Measurements from ENCODE around the gene KHK.

Gene KHK

GRCh38 chr2:27060323-27060722 lies 26.2 kb upstream of the KHK start:
- no peak for DNase-seq

DNA sequence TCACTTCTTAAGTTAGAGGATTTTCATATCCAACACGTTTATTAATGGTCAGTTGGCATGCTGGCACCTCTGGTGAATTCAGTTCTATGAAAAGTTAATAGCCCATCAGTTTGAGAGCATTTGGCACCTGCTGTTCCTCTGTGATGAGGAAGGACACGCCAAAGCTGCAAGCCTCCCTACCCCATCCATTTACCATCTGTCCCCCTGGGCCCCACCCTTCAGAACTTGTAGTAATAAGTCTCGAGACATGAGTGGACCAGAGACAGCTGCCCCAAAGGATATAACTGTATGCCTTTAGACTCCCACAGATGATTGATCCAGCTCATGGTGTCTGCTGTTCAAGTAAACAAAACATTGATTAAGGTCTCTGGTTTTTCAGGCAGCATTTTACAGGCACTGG lies 21.4 kb upstream of the KHK start:
- DNase-seq: no peak

GRCh38 chr2:27067385-27067784 lies 19.2 kb upstream of the KHK start:
- no peak for DNase-seq

DNA sequence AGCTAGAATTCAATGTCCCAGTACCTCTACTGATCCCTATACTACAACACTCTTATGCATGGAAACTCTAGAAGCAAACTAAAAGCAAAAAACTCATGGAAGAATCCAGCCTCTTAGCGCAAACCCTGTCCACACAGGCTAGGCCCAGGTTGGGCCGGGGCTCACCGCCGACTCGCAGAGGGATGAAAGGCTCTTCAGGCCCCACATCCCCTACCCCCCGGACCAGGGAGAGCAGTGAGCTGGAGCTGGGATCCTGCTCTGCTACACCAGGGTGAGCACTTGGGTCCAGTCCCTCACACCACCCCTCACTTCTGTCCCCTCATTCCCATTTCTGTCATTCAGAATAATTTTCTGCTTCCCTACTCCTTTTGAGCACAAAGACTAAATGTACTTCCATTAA lies 17.1 kb upstream of the KHK start:
- no peak for DNase-seq

GRCh38 chr2:27069961-27070618 lies 16.5 kb upstream of the KHK start:
- DNase-seq: no peak

- DNase-seq: no peak
Observed at GRCh38 chr2:27070653-27071276, 15.8 kb upstream of the KHK start.

- DNase-seq: peak; percentile 95
Observed at GRCh38 chr2:27071277-27071989, 15.1 kb upstream of the KHK start, which contains the start of gene OST4. TSS of gene OST4 (minus strand) at chr2:27071654.

GRCh38 chr2:27071990-27072830 lies 14.4 kb upstream of the KHK start:
- DNase-seq: peak; percentile 17

DNA sequence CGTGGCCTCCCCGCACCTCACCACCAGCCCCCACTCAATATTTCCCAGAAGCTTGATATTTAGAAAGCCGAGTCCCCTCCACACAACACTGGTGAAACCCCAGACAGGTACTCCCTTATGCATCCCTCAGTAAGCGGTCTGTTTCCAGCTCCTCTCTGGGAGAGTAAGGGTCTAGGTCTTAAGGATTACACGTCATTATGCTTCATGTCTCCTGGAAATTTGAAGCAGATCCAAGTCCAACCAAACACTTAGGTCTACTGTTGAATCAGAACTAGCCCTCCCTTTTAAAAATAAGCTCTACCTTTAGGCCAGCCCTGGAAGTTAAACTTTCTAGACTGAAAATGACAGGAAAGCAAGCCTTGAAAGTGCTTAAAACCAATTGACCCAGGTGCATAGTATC lies 13.7 kb upstream of the KHK start:
- DNase-seq: no peak

DNA sequence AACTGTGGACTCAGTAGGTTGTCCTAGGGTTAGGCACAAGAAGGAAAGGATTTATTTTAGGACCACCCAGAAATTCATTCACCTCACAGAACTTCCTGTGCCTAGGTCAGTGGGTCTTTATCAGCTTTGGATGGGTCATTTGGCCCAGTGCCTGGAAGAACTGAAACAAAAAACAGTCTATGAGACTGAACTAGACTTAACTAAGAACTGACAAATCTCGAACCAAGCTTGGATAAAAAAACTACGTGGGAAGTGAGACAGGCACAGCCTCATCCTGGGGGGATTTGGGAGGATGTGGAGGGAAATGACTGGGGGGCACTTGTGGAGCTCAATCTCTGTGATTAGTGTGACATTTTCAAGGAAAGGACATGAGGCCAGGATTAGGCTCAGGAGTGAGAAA lies 12.8 kb upstream of the KHK start:
- DNase-seq: no peak

- DNase-seq: peak; percentile 65
Observed at GRCh38 chr2:27074738-27075565, 11.6 kb upstream of the KHK start.

DNA sequence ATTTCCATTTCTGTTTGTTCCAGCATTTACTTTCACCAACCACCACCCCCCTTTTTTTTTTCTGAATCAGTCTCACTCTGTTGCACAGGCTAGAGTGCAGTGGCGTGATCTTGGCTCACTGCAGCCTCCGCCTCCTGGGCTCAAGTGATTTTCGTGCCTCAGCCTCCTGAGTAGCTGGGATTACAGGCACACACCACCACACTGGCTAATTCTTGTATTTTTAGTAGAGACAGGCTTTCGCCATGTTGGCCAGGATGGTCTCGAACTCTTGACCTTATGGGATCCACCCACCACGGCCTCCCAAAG lies 11.1 kb upstream of the KHK start:
- peak; percentile 22 for DNase-seq

DNA sequence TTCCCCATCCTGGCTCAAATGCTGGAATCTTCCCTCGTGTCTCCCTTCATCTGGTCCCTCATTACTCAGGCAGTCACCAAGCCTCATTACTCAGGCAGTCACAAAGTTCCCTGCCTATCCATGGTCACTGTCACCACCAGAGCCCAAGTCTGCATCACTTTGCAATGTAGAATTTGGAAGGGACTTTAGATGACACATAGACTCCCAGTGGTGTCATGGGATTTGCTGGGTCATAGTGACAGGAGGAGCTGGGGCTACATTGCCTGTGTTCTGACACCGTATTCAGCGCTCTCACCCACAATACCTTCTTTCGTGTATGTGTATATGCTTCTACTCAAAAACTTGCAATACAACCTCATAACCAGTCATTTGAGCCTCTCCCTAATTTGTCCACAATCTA lies 10.2 kb upstream of the KHK start:
- DNase-seq: peak; percentile 57

- DNase-seq: no peak
Observed at GRCh38 chr2:27077231-27077630, 9.3 kb upstream of the KHK start.

GRCh38 chr2:27078267-27079194 lies 8.0 kb upstream of the KHK start, which contains the start of gene EMILIN1:
TSS of gene EMILIN1 (plus strand) at chr2:27078615. CDS start at chr2:27079066, 451 bp downstream.
- no peak for DNase-seq

- DNase-seq: no peak
Observed at GRCh38 chr2:27079233-27080139, 7.1 kb upstream of the KHK start.

DNA sequence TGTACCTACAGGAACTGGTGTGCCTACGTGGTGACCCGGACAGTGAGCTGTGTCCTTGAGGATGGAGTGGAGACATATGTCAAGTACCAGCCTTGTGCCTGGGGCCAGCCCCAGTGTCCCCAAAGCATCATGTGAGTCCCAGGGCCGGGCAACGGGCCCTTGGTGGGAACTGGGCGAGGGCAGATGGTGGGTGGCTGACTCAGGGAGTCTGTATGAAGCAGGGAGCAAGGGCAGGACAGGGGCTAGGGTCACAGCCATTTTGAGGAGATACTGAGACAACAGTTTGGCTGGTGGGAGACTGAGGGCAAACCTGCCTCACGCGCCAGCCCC lies 6.5 kb upstream of the KHK start:
- peak; percentile 26 for DNase-seq

DNA sequence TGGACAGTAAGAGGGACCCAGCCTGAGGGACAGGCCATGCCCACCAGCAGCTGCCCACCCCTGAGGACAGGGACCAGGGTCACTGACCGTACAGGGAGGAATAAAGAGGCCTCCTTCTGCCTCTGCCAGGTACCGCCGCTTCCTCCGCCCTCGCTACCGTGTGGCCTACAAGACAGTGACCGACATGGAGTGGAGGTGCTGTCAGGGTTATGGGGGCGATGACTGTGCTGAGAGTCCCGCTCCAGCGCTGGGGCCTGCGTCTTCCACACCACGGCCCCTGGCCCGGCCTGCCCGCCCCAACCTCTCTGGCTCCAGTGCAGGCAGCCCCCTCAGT lies 6.0 kb upstream of the KHK start:
- DNase-seq: no peak

DNA sequence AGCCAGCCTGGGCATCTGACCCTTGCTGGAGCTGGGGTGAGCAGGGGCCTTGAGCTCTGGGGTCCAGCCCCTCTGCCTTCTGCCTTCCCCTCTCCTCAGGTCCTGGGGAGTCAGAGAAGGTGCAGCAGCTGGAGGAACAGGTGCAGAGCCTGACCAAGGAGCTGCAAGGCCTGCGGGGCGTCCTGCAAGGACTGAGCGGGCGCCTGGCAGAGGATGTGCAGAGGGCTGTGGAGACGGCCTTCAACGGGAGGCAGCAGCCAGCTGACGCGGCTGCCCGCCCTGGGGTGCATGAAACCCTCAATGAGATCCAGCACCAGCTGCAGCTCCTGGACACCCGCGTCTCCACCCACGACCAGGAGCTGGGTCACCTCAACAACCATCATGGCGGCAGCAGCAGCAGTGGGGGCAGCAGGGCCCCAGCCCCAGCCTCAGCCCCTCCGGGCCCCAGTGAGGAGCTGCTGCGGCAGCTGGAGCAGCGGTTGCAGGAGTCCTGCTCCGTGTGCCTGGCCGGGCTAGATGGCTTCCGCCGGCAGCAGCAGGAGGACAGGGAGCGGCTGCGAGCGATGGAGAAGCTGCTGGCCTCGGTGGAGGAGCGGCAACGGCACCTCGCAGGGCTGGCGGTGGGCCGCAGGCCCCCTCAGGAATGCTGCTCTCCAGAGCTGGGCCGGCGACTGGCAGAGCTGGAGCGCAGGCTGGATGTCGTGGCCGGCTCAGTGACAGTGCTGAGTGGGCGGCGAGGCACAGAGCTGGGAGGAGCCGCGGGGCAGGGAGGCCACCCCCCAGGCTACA lies 4.4 kb upstream of the KHK start:
- DNase-seq: no peak

Measured in inflammatory macrophage treated with lipopolysaccharide for 4 hours (primary cell).